ENCODE measurements around the gene ERN1. TPM values are rescaled to one million over a fixed set of nuclear protein-coding genes. Genes with fewer than 3 reads are reported as not detected.

Gene ERN1
- total RNA-seq, 1 donor from 2014 or later: 22.1 TPM

- FAIRE-seq (no peak), DNase-seq (ENCODE audit: low read depth) (peak; percentile 63)
- no peaks in the 10 kb centered on the region for H3K36me3 ChIP-seq (ENCODE audit: control insufficient read depth, insufficient read depth, low read length)
- TF ChIP-seq CTCF (IDR thresholded peaks at IDR 0.05; ENCODE audit: insufficient read depth, low read length, severe bottlenecking): peak; percentile 57
- H3K4me3 ChIP-seq (ENCODE audit: low read depth, low read length): no peak overlapping the region
- H3K27me3 ChIP-seq (ENCODE audit: control insufficient read depth, insufficient read depth, low read length): no peaks in the 10 kb centered on the region
Measured at GRCh38 chr17:64133546-64134215, 3.7 kb upstream of the ERN1 start.

- no peak for TF ChIP-seq CTCF (IDR thresholded peaks at IDR 0.05; ENCODE audit: insufficient read depth, low read length, severe bottlenecking)
- Histone ChIP-seq H3K4me3 (ENCODE audit: low read depth, low read length) (no peak overlapping the region), H3K27me3 (ENCODE audit: control insufficient read depth, insufficient read depth, low read length) (no peaks in the 10 kb centered on the region), H3K36me3 (ENCODE audit: control insufficient read depth, insufficient read depth, low read length) (no peaks in the 10 kb centered on the region)
- DNase-seq (ENCODE audit: low read depth) (no peak), FAIRE-seq (no peak)
Measured at GRCh38 chr17:64131606-64132270, 1.8 kb upstream of the ERN1 start.

- FAIRE-seq (no peak), DNase-seq (ENCODE audit: low read depth) (peak; percentile 74)
- Histone ChIP-seq H3K36me3 (ENCODE audit: control insufficient read depth, insufficient read depth, low read length) (no peaks in the 10 kb centered on the region), H3K4me3 (ENCODE audit: low read depth, low read length) (peak overlapping the region; percentile 64), H3K27me3 (ENCODE audit: control insufficient read depth, insufficient read depth, low read length) (no peaks in the 10 kb centered on the region)
- TF ChIP-seq CTCF (IDR thresholded peaks at IDR 0.05; ENCODE audit: insufficient read depth, low read length, severe bottlenecking): no peak
Measured at GRCh38 chr17:64130559-64131001, 636 bp upstream of the ERN1 start.

GRCh38 chr17:64129515-64129764 is 504 bp downstream of the ERN1 start:
- Histone ChIP-seq H3K36me3 (ENCODE audit: control insufficient read depth, insufficient read depth, low read length) (no peaks in the 10 kb centered on the region), H3K4me3 (ENCODE audit: low read depth, low read length) (peak overlapping the region; percentile 64), H3K27me3 (ENCODE audit: control insufficient read depth, insufficient read depth, low read length) (no peaks in the 10 kb centered on the region)
- TF ChIP-seq CTCF (IDR thresholded peaks at IDR 0.05; ENCODE audit: insufficient read depth, low read length, severe bottlenecking): no peak
- FAIRE-seq: no peak
- DNase-seq (ENCODE audit: low read depth): no peak

- no peaks in the 10 kb centered on the region for H3K36me3 ChIP-seq (ENCODE audit: control insufficient read depth, insufficient read depth, low read length)
- FAIRE-seq (no peak), DNase-seq (ENCODE audit: low read depth) (peak; percentile 42)
- TF ChIP-seq CTCF (IDR thresholded peaks at IDR 0.05; ENCODE audit: insufficient read depth, low read length, severe bottlenecking): no peak
- H3K4me3 ChIP-seq (ENCODE audit: low read depth, low read length): peak overlapping the region; percentile 64
- H3K27me3 ChIP-seq (ENCODE audit: control insufficient read depth, insufficient read depth, low read length): no peaks in the 10 kb centered on the region
Measured at GRCh38 chr17:64128787-64129514, 993 bp downstream of the ERN1 start.
